MG63 (cell line): Measurements from ENCODE around the gene MED13. TPM values are rescaled to one million over a fixed set of nuclear protein-coding genes. Genes with fewer than 3 reads are reported as not detected.

Experiments
- DNase-seq: peaks from one replicate; pipeline ENCODE4 v3.0.0-alpha.2; 2020
- H3K27me3 ChIP-seq: fragments of 250-450 bp; sonication (Bioruptor Pico); 2 replicates; pipeline ENCODE4 v1.5.1; 2020; ENCODE audit warnings: mild to moderate bottlenecking, moderate library complexity
- H3K36me3 ChIP-seq: fragments of 250-450 bp; sonication (Bioruptor Pico); 2 replicates; pipeline ENCODE4 v1.5.1; 2020; ENCODE audit warnings: mild to moderate bottlenecking, moderate library complexity
- H3K4me3 ChIP-seq: fragments of 250-450 bp; sonication (Bioruptor Pico); 2 replicates; pipeline ENCODE4 v1.5.1; 2020; ENCODE audit warnings: mild to moderate bottlenecking, moderate library complexity
- H3K9me3 ChIP-seq: fragments of 250-450 bp; sonication (Bioruptor Pico); 2 replicates; pipeline ENCODE4 v1.5.1; 2020; ENCODE audit warnings: mild to moderate bottlenecking, moderate library complexity
- total RNA-seq: library from RNA; depleted of rRNA; stranded (reverse); fragments of >200 nt; shearing (Covaris generic); gene quantifications from 2 replicates; pipeline ENCODE4 v1.2.3, GENCODE V29; 2014; ENCODE audit warnings: low replicate concordance

Gene MED13
- total RNA-seq, 1 experiment from 2014 or later: 21.3 TPM

DNA sequence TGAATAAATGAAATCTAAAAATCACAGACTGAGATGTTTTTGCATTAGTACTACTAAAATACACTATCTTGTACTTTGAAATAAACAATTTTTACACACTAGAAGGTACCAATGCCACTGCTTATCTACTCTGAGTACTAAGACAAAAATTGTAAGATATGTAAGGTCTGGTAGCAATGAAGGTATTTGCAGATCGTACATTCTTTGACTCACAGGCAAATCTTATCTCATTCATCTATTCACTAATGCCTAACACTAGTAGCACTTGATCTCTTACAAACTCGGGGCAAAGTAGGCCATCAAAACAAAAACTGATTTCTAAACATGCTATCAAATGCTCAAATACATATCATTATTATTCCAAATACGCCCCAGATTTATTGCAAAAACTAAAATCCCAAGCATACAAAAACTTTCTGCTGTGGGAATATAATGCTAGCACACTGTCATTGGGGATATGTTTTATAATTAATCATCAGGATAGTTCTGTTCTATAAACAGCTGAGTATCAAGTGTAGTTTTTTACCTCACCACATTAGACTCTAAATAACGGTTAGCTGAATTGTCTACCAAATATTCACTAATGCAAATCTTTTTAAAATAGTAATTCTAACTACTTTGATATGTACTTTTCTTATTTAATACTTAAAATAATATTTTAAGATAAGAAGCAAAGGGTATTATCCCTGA lies 68.0 kb downstream of the MED13 start:
- no peak for DNase-seq
- Histone ChIP-seq H3K9me3 (no peaks in the 10 kb centered on the region), H3K27me3 (no peaks in the 10 kb centered on the region), H3K4me3 (no peak overlapping the region), H3K36me3 (peaks cover 49% of the 10 kb centered on the region)

DNA sequence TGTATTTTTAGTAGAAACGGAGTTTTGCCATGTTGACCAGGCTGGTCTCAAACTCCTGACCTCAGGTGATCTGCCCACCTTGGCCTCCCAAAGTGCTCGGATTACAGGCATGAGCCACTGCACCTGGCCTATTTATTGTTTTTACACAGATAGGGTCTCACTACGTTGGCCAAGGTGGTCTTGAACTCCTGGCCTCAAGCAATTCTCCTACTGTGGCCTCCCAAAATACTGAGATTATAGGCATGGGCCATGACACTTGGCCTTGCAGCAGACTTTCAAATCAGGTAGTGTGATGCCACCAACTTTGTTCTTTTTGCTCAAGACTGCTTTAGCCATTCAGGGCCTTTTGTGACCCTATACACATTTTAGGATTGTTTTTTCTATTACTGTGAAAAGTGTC lies 75.6 kb downstream of the MED13 start:
- Histone ChIP-seq H3K4me3 (no peak overlapping the region), H3K36me3 (peaks cover 62% of the 10 kb centered on the region)
- DNase-seq: no peak

DNA sequence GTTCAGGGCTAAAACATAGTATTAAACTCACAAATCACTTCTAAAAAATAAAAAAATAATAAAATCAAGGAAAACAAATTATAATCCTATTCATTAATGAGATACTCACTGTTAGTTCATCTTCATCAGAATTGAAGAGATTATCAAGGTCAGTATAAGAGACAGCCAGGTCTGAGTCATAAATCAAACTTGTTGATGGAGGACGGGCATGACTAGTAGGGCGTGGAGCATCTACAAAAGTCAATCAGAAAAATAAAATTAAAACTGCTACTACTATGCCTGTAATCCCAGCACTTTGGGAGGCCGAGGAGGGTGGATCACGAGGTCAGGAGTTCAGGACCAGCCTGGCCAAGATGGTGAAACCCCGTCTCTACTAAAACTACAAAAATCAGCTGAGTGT lies 78.2 kb downstream of the MED13 start:
- Histone ChIP-seq H3K4me3 (no peak overlapping the region), H3K36me3 (peaks cover 70% of the 10 kb centered on the region), H3K27me3 (no peaks in the 10 kb centered on the region), H3K9me3 (no peaks in the 10 kb centered on the region)
- DNase-seq: no peak

More for the DNA sequence above, 75.6 kb downstream of the MED13 start:
- Histone ChIP-seq H3K27me3 (no peaks in the 10 kb centered on the region), H3K9me3 (no peaks in the 10 kb centered on the region)

GRCh38 chr17:61984821-61985220 lies 80.3 kb downstream of the MED13 start:
- DNase-seq: no peak
- H3K9me3 ChIP-seq: no peaks in the 10 kb centered on the region
- no peak overlapping the region for H3K4me3 ChIP-seq
- peaks cover 67% of the 10 kb centered on the region for H3K36me3 ChIP-seq
- H3K27me3 ChIP-seq: no peaks in the 10 kb centered on the region

DNA sequence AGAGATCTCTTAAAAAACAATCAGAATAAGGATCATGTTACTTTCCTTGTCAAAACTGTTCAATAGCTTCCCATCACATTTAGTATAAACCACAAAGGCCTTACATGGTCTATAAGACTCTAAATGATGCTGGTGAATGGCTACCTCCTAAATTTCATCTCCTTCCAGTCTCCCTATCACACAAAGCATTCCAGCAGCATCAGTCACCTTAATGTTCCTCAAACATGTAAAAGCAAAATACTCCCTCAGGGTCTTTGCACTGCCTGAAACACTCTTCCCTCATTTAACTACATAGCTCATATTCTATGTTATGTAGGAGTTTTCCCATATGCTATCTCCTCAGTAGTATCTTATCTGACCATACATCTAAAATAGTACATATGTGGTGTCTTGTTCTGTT lies 83.8 kb downstream of the MED13 start:
- peaks cover 75% of the 10 kb centered on the region for H3K36me3 ChIP-seq

DNA sequence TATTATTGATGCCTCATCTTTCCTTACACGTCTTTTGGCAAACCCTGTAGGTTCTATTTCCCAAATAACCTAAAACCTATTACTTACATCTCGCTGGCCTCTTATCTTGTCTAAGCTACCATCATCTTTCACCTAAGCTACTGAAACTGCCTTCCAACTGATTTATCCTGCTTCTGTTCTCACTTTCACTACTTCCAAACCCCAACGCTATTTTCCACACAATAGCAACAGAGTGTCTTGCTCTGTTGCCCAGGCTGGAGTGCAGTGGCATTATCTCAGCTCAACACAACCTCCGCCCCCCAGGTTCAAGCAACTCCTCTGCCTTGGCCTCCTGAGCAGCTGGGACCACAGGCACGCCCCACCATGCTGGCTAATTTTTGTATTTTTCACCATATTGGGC lies 84.5 kb downstream of the MED13 start:
- DNase-seq: no peak
- no peaks in the 10 kb centered on the region for H3K27me3 ChIP-seq
- no peak overlapping the region for H3K4me3 ChIP-seq
- no peaks in the 10 kb centered on the region for H3K9me3 ChIP-seq
- H3K36me3 ChIP-seq: peaks cover 73% of the 10 kb centered on the region

More for the DNA sequence above, 83.8 kb downstream of the MED13 start:
- DNase-seq: no peak
- Histone ChIP-seq H3K27me3 (no peaks in the 10 kb centered on the region), H3K4me3 (no peak overlapping the region), H3K9me3 (no peaks in the 10 kb centered on the region)

DNA sequence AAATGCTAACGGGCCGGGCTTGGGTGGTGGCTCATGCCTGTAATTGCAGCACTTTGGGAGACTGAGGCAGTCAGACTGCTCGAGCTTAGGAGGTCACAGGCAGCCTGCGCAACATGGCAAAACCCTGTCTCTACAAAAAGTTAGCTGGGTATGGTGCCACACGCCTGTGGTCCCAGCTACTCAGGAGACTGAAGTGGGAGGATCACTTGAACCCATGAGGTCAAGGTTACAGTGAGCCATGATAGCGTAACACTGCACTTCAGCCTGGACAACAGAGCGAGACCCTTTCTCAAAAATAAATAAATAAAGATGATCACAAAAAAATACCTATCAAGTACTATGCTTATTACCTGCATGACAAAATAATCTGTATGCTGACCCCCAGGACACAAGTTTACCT lies 91.0 kb downstream of the MED13 start:
- peaks cover 59% of the 10 kb centered on the region for H3K36me3 ChIP-seq
- H3K27me3 ChIP-seq: no peaks in the 10 kb centered on the region
- no peaks in the 10 kb centered on the region for H3K9me3 ChIP-seq
- H3K4me3 ChIP-seq: no peak overlapping the region
- no peak for DNase-seq

DNA sequence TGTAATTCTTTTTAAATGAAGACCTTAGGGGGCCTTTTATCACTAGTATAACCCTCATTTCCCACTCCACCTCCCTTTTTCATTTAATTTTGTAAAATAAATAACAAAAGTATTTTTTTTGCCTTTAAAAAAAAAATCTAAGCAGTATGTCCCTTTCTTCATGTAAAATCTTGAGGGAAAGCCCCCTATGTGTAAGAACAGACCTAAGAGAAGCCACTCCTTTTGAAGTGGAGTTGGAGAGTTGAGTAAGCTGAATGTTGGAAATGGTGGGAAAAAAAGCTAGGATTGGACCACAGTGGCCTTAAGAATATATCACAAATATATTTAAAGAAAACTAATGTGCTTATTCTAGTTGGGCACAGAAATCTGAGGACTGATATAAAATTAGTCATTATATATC lies 92.8 kb downstream of the MED13 start:
- Histone ChIP-seq H3K9me3 (no peaks in the 10 kb centered on the region), H3K27me3 (no peaks in the 10 kb centered on the region), H3K4me3 (no peak overlapping the region), H3K36me3 (peaks cover 67% of the 10 kb centered on the region)
- no peak for DNase-seq

- no peaks in the 10 kb centered on the region for H3K27me3 ChIP-seq
- H3K36me3 ChIP-seq: peaks cover 71% of the 10 kb centered on the region
- no peaks in the 10 kb centered on the region for H3K9me3 ChIP-seq
- no peak overlapping the region for H3K4me3 ChIP-seq
- DNase-seq: no peak
Observed at GRCh38 chr17:61970030-61970429, 95.0 kb downstream of the MED13 start.

GRCh38 chr17:61968757-61969156 lies 96.3 kb downstream of the MED13 start:
- Histone ChIP-seq H3K27me3 (no peaks in the 10 kb centered on the region), H3K4me3 (no peak overlapping the region), H3K9me3 (no peaks in the 10 kb centered on the region), H3K36me3 (peaks cover 78% of the 10 kb centered on the region)
- no peak for DNase-seq

- H3K36me3 ChIP-seq: peaks cover 83% of the 10 kb centered on the region
- no peak for DNase-seq
- no peaks in the 10 kb centered on the region for H3K9me3 ChIP-seq
- no peak overlapping the region for H3K4me3 ChIP-seq
- no peaks in the 10 kb centered on the region for H3K27me3 ChIP-seq
Observed at GRCh38 chr17:61967729-61968128, 97.3 kb downstream of the MED13 start.

DNA sequence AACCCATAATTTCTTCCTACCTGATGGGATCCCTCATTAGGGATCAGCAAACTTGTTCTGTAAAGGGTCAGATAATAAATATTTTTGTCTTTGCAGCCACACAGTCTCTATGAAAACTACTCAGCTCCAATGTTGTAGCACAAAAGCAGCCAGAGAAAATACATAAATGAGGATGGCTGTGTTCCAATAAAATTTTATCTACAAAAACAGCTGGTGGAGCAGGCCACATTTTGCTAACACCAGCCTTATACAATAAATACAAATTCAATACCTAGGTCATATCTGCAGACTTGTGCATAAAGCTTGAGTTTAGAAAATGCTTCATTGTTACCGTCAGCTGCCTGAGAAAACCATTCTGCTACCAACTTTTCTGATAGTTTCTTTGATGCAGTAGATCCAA lies 98.9 kb downstream of the MED13 start:
- Histone ChIP-seq H3K9me3 (no peaks in the 10 kb centered on the region), H3K27me3 (no peaks in the 10 kb centered on the region), H3K36me3 (peaks cover 82% of the 10 kb centered on the region), H3K4me3 (no peak overlapping the region)
- no peak for DNase-seq

- DNase-seq: no peak
- Histone ChIP-seq H3K27me3 (no peaks in the 10 kb centered on the region), H3K9me3 (no peaks in the 10 kb centered on the region), H3K4me3 (no peak overlapping the region), H3K36me3 (peaks cover 76% of the 10 kb centered on the region)
Observed at GRCh38 chr17:61955619-61956018, 109.5 kb downstream of the MED13 start.

- DNase-seq: no peak
Observed at GRCh38 chr17:61947367-61948078, 117.6 kb downstream of the MED13 start.

DNA sequence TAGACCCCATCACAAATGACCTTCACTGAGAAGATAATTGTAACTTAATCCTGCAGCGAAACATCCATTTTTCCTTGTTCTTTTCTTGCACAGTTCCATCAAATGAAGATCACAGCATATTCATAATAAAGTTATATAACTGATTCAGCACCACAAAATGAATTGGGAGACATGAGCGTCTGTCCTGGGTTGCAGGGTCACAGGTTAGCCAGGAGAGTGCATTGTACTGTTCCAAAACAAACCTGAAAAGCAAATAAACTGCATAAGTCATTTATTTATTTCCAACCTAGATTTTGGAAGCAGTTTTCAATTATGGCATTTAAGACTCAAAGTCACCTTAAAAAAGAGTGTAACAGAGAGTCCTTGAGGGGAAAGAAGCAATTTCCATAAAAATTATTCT lies 118.7 kb downstream of the MED13 start:
- peaks cover 78% of the 10 kb centered on the region for H3K36me3 ChIP-seq
- no peaks in the 10 kb centered on the region; the same call in 1 of the 2 replicates for H3K9me3 ChIP-seq
- H3K4me3 ChIP-seq: no peak overlapping the region
- no peaks in the 10 kb centered on the region for H3K27me3 ChIP-seq
- no peak for DNase-seq

More at GRCh38 chr17:61947367-61948078, 117.6 kb downstream of the MED13 start:
- H3K36me3 ChIP-seq: peaks cover 80% of the 10 kb centered on the region
- no peaks in the 10 kb centered on the region for H3K27me3 ChIP-seq
- H3K4me3 ChIP-seq: no peak overlapping the region
- H3K9me3 ChIP-seq: no peaks in the 10 kb centered on the region

- no peaks in the 10 kb centered on the region for H3K27me3 ChIP-seq
- H3K36me3 ChIP-seq: peaks cover 56% of the 10 kb centered on the region
- no peaks in the 10 kb centered on the region; the same call in 1 of the 2 replicates for H3K9me3 ChIP-seq
- H3K4me3 ChIP-seq: no peak overlapping the region
- no peak for DNase-seq
Observed at GRCh38 chr17:61943117-61943516, 122.0 kb downstream of the MED13 start.

DNA sequence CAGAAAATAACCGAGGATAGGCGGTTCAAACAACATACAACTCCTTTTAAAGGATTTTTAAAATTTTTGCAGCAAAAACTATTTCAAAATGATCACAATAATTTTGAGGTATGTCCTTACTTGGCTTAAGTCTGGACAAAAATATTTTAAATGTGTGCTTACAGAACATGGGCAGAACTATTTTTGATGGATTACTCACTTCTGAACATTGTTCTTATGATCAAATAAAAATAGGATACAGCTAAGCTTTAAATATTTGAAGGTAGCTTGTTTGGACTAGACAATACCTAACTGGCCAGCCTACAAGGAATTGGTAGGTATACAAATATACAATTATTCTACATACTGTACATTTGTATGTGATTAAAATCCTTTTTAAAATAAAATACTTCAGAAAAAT lies 123.0 kb downstream of the MED13 start:
- DNase-seq: no peak
- H3K27me3 ChIP-seq: no peaks in the 10 kb centered on the region
- peaks cover 46% of the 10 kb centered on the region for H3K36me3 ChIP-seq
- no peak overlapping the region for H3K4me3 ChIP-seq
- H3K9me3 ChIP-seq: no peaks in the 10 kb centered on the region; the same call in 1 of the 2 replicates

GRCh38 chr17:61928101-61928436 lies 137.0 kb downstream of the MED13 start:
- no peaks in the 10 kb centered on the region for H3K27me3 ChIP-seq
- H3K4me3 ChIP-seq: peak overlapping the region; percentile 89
- no peak for DNase-seq
- peaks cover 26% of the 10 kb centered on the region for H3K36me3 ChIP-seq
- no peaks in the 10 kb centered on the region for H3K9me3 ChIP-seq
